ENCODE measurements around the gene BLNK.

- no peak for TF ChIP-seq CTCF (conservative IDR thresholded peaks at IDR 0.05; ENCODE audit: low read depth in 2 of 2)
- TF ChIP-seq REST (IDR thresholded peaks at IDR 0.05; ENCODE audit: unreplicated experiment), result no peak
- no peak for TF ChIP-seq POLR2AphosphoS5 (IDR thresholded peaks at IDR 0.05; ENCODE audit: low read depth)
- TF ChIP-seq EZH2 (IDR thresholded peaks at IDR 0.05; ENCODE audit: low read depth, unreplicated experiment), result no peak
- TF ChIP-seq ETS1 (IDR thresholded peaks at IDR 0.05), result no peak
- TF ChIP-seq EZH2phosphoT487 (IDR thresholded peaks at IDR 0.05; ENCODE audit: unreplicated experiment), result no peak
- no peak for TF ChIP-seq CREB1 (CRISPR knock-in tag; IDR thresholded peaks at IDR 0.05; ENCODE audit: low read depth)
- no peak for TF ChIP-seq JUNB (IDR thresholded peaks at IDR 0.05; ENCODE audit: unreplicated experiment)
- no peak for TF ChIP-seq STAT1 (IDR thresholded peaks at IDR 0.05; ENCODE audit: unreplicated experiment)
- no peak for TF ChIP-seq ZNF114 (CRISPR knock-in tag; IDR thresholded peaks at IDR 0.05)
- TF ChIP-seq ZNF331 (CRISPR knock-in tag; IDR thresholded peaks at IDR 0.05; ENCODE audit: low read depth), result no peak
- TF ChIP-seq ZNF462 (CRISPR knock-in tag; IDR thresholded peaks at IDR 0.05), result no peak
Observed at GRCh38 chr10:96218826-96219225, 52.5 kb downstream of the BLNK start.
